ENCODE data around the gene ABCA9. TPM values are rescaled to one million over a fixed set of nuclear protein-coding genes. Genes with fewer than 3 reads are reported as not detected.

Gene ABCA9
- polyA plus RNA-seq, 1 donor (not counting 4 experiments of a cell fraction or from before 2014, with no cell fraction given): 0.17 TPM

DNA sequence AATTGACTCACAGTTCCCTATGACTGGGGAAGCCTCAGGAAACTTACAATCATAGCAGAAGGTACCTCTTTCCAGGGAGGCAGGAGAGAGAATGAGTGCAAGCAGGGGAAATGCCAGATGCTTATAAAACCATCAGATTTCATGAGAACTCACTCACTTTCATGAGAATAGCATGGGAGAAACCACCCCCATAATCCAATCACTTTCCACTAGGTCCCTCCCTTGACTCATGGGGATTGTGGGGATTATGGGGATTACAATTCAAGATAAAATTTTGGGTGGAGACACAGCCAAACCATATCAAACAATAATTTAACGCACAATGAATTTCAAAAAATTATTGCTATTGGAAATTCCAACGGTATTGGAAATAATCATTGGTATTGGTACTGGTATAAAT is 15.1 kb downstream of the ABCA9 start:
- no peak for DNase-seq (ENCODE audit: low read depth, low spot score)
- Histone ChIP-seq H3K79me2 (ENCODE audit: control insufficient read depth, insufficient read depth, low read length) (no peaks in the 10 kb centered on the region), H3K9me3 (ENCODE audit: control insufficient read depth, low read depth, low read length) (no peaks in the 10 kb centered on the region), H4K20me1 (ENCODE audit: control insufficient read depth, extremely low read depth, insufficient read depth, low read length) (no peaks in the 10 kb centered on the region), H3K27me3 (ENCODE audit: control insufficient read depth, extremely low read depth, insufficient read depth, low read length) (no peaks in the 10 kb centered on the region), H3K27ac (ENCODE audit: control insufficient read depth, insufficient read depth, low read length) (no peak overlapping the region), H2AFZ (ENCODE audit: control insufficient read depth, low read length) (no peak overlapping the region), H3K4me1 (ENCODE audit: control insufficient read depth, extremely low read depth, insufficient read depth, low read length) (no peaks in the 10 kb centered on the region), H3K9me1 (ENCODE audit: control insufficient read depth, extremely low read depth, insufficient read depth, low read length) (no peaks in the 10 kb centered on the region), H3K9ac (ENCODE audit: control insufficient read depth, extremely low read depth, insufficient read depth, low read length) (no peak overlapping the region), H3K4me2 (ENCODE audit: control insufficient read depth, extremely low read depth, insufficient read depth, low read depth, low read length) (no peak overlapping the region), H3K4me3 (ENCODE audit: control insufficient read depth in 2 of 3, extremely low read depth in 1 of 3, insufficient read depth in 2 of 3, low read depth in 1 of 3, low read length in 3 of 3) (no peak overlapping the region), H3K36me3 (ENCODE audit: control insufficient read depth in 2 of 2, extremely low read depth in 1 of 2, insufficient read depth in 2 of 2, low read length in 2 of 2) (no peaks in the 10 kb centered on the region)
- dilution Hi-C loops (cut with MboI; ENCODE audit: extremely low pct_ligation_motif_present, low sequenced_read_pairs): no loop called here
- no peak for FAIRE-seq
- TF ChIP-seq EZH2 (IDR thresholded peaks at IDR 0.05; ENCODE audit: low read length): no peak
- TF ChIP-seq, protein P1, sequence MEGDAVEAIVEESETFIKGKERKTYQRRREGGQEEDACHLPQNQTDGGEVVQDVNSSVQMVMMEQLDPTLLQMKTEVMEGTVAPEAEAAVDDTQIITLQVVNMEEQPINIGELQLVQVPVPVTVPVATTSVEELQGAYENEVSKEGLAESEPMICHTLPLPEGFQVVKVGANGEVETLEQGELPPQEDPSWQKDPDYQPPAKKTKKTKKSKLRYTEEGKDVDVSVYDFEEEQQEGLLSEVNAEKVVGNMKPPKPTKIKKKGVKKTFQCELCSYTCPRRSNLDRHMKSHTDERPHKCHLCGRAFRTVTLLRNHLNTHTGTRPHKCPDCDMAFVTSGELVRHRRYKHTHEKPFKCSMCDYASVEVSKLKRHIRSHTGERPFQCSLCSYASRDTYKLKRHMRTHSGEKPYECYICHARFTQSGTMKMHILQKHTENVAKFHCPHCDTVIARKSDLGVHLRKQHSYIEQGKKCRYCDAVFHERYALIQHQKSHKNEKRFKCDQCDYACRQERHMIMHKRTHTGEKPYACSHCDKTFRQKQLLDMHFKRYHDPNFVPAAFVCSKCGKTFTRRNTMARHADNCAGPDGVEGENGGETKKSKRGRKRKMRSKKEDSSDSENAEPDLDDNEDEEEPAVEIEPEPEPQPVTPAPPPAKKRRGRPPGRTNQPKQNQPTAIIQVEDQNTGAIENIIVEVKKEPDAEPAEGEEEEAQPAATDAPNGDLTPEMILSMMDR (optimal IDR thresholded peaks at IDR 0.05 in 1 of 3, IDR thresholded peaks at IDR 0.05 in 1 of 3, conservative IDR thresholded peaks at IDR 0.05 in 1 of 3; ENCODE audit: extremely low read depth in 1 of 3, insufficient read depth in 2 of 3, low read length in 3 of 3): no peak

DNA sequence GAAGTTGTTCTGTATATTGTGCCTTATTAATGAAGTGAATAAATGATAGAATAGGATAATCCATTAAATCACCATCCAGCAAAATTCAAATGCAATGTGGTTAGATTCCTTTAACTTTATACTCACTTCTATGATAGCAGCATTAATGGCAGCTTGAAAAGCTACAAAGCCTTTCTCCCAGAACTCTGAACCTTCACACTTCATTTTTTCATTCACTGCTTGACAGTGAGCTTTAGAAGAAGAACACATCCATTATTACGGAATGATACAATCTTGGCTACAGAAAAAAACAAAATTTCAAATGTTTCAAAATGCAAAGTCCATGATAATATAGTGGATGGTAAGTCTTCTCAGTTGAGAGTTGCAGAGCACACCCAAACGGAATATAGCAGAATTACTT is 16.4 kb downstream of the ABCA9 start:
- no peak for TF ChIP-seq EZH2 (IDR thresholded peaks at IDR 0.05; ENCODE audit: low read length)
- H3K27me3 ChIP-seq (ENCODE audit: control insufficient read depth, extremely low read depth, insufficient read depth, low read length): no peaks in the 10 kb centered on the region
- H3K9ac ChIP-seq (ENCODE audit: control insufficient read depth, extremely low read depth, insufficient read depth, low read length): no peak overlapping the region
- H3K9me3 ChIP-seq (ENCODE audit: control insufficient read depth, low read depth, low read length): no peaks in the 10 kb centered on the region
- H3K4me3 ChIP-seq (ENCODE audit: control insufficient read depth in 2 of 3, extremely low read depth in 1 of 3, insufficient read depth in 2 of 3, low read depth in 1 of 3, low read length in 3 of 3): no peak overlapping the region
- no peaks in the 10 kb centered on the region for H4K20me1 ChIP-seq (ENCODE audit: control insufficient read depth, extremely low read depth, insufficient read depth, low read length)
- no peaks in the 10 kb centered on the region for H3K4me1 ChIP-seq (ENCODE audit: control insufficient read depth, extremely low read depth, insufficient read depth, low read length)
- no peak overlapping the region for H3K4me2 ChIP-seq (ENCODE audit: control insufficient read depth, extremely low read depth, insufficient read depth, low read depth, low read length)
- H2AFZ ChIP-seq (ENCODE audit: control insufficient read depth, low read length): no peak overlapping the region
- dilution Hi-C loops (cut with MboI; ENCODE audit: extremely low pct_ligation_motif_present, low sequenced_read_pairs): no loop called here
- H3K27ac ChIP-seq (ENCODE audit: control insufficient read depth, insufficient read depth, low read length): no peak overlapping the region
- H3K9me1 ChIP-seq (ENCODE audit: control insufficient read depth, extremely low read depth, insufficient read depth, low read length): no peaks in the 10 kb centered on the region
- H3K79me2 ChIP-seq (ENCODE audit: control insufficient read depth, insufficient read depth, low read length): no peaks in the 10 kb centered on the region
- DNase-seq (ENCODE audit: low read depth, low spot score) (no peak), FAIRE-seq (no peak)
- H3K36me3 ChIP-seq (ENCODE audit: control insufficient read depth in 2 of 2, extremely low read depth in 1 of 2, insufficient read depth in 2 of 2, low read length in 2 of 2): no peaks in the 10 kb centered on the region

DNA sequence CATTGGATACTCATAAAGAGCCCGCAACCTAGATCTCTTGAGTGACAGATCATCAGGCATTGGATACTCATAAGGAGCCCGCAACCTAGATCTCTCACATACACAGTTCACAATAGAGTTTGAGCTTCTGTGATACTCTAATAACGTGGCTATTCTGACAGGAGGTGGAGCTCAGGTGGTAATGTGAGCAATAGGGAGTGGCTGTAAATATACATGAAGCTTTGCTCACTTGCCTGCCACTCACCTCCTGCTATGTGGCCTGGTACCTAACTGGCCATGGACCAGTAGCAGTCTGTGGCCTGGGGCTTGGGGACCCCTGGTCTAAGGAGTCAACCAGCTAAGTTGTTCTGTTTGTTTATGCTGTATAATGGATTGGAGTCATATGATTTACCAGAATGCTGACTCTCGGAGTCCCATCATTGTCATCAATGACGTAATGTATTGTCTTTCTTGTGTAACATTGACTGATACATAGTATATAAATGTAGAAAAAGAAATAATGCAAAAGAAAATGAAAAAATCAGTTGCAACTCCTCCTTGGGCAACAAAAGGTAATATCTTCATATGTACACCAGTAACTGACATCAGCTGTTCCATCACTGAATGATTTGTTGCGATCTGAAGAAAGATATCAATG is 17.5 kb downstream of the ABCA9 start:
- Histone ChIP-seq H3K4me3 (ENCODE audit: control insufficient read depth in 2 of 3, extremely low read depth in 1 of 3, insufficient read depth in 2 of 3, low read depth in 1 of 3, low read length in 3 of 3) (no peak overlapping the region), H3K9me3 (ENCODE audit: control insufficient read depth, low read depth, low read length) (no peaks in the 10 kb centered on the region), H3K79me2 (ENCODE audit: control insufficient read depth, insufficient read depth, low read length) (no peaks in the 10 kb centered on the region), H3K4me2 (ENCODE audit: control insufficient read depth, extremely low read depth, insufficient read depth, low read depth, low read length) (no peak overlapping the region), H3K27ac (ENCODE audit: control insufficient read depth, insufficient read depth, low read length) (no peak overlapping the region), H3K36me3 (ENCODE audit: control insufficient read depth in 2 of 2, extremely low read depth in 1 of 2, insufficient read depth in 2 of 2, low read length in 2 of 2) (no peaks in the 10 kb centered on the region), H3K9ac (ENCODE audit: control insufficient read depth, extremely low read depth, insufficient read depth, low read length) (no peak overlapping the region), H2AFZ (ENCODE audit: control insufficient read depth, low read length) (no peak overlapping the region), H3K9me1 (ENCODE audit: control insufficient read depth, extremely low read depth, insufficient read depth, low read length) (no peaks in the 10 kb centered on the region), H3K27me3 (ENCODE audit: control insufficient read depth, extremely low read depth, insufficient read depth, low read length) (no peaks in the 10 kb centered on the region), H4K20me1 (ENCODE audit: control insufficient read depth, extremely low read depth, insufficient read depth, low read length) (no peaks in the 10 kb centered on the region), H3K4me1 (ENCODE audit: control insufficient read depth, extremely low read depth, insufficient read depth, low read length) (no peaks in the 10 kb centered on the region)
- dilution Hi-C loops (cut with MboI; ENCODE audit: extremely low pct_ligation_motif_present, low sequenced_read_pairs): no loop called here
- no peak for FAIRE-seq
- no peak for DNase-seq (ENCODE audit: low read depth, low spot score)
- TF ChIP-seq, protein P1 (optimal IDR thresholded peaks at IDR 0.05 in 1 of 3, IDR thresholded peaks at IDR 0.05 in 1 of 3, conservative IDR thresholded peaks at IDR 0.05 in 1 of 3; ENCODE audit: extremely low read depth in 1 of 3, insufficient read depth in 2 of 3, low read length in 3 of 3): no peak
- no peak for TF ChIP-seq EZH2 (IDR thresholded peaks at IDR 0.05; ENCODE audit: low read length)

Data from keratinocyte (primary cell).